Measurements from ENCODE around the gene PKNOX2. TPM values are rescaled to one million over a fixed set of nuclear protein-coding genes. Genes with fewer than 3 reads are reported as not detected.

PKNOX2 gene
- total RNA-seq, 1 donor: under 0.01 TPM

DNA sequence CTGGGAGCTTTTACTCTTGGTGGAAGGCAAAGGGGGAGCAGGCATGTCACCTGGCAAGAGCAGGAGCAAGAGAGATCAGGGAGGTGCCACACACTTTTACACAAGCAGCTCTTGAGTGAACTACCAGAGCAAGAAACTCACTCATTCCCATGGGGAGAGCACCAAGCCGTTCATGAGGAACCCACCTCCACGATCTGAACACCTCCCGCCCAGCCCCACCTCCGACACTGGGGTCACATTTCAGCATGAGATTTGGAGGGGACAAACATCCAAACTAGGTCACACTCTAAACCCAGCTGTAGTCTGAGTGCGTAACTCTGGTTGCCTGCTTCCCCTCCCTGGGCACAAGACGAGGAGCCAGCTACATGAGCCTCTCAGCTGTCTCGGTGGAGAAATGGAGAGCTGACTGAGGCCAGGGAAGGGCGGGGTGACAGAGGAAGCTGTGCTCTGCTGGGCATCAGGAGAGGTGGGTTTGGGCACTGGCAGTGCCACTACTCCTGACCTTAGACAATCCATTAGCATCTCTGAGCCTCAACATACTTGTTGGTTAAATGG, 134.6 kb downstream of the PKNOX2 start:
- TF ChIP-seq, protein P1, sequence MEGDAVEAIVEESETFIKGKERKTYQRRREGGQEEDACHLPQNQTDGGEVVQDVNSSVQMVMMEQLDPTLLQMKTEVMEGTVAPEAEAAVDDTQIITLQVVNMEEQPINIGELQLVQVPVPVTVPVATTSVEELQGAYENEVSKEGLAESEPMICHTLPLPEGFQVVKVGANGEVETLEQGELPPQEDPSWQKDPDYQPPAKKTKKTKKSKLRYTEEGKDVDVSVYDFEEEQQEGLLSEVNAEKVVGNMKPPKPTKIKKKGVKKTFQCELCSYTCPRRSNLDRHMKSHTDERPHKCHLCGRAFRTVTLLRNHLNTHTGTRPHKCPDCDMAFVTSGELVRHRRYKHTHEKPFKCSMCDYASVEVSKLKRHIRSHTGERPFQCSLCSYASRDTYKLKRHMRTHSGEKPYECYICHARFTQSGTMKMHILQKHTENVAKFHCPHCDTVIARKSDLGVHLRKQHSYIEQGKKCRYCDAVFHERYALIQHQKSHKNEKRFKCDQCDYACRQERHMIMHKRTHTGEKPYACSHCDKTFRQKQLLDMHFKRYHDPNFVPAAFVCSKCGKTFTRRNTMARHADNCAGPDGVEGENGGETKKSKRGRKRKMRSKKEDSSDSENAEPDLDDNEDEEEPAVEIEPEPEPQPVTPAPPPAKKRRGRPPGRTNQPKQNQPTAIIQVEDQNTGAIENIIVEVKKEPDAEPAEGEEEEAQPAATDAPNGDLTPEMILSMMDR (IDR thresholded peaks at IDR 0.05; ENCODE audit: extremely low read depth, low read depth, low read length): no peak
- Histone ChIP-seq H4K20me1 (ENCODE audit: insufficient read depth, low read length) (no peaks in the 10 kb centered on the region), H3K9me3 (ENCODE audit: low read depth, low read length) (no peaks in the 10 kb centered on the region), H3K79me2 (ENCODE audit: insufficient read depth, low read length) (no peaks in the 10 kb centered on the region), H3K27me3 (ENCODE audit: insufficient read depth, low read length) (no peaks in the 10 kb centered on the region), H2AFZ (ENCODE audit: low read length) (no peak overlapping the region), H3K27ac (ENCODE audit: low read depth, low read length) (no peak overlapping the region), H3K4me2 (ENCODE audit: insufficient read depth, low read length) (no peak overlapping the region), H3K4me3 (ENCODE audit: insufficient read depth, low read length) (no peak overlapping the region), H3K4me1 (ENCODE audit: insufficient read depth, low read length) (no peaks in the 10 kb centered on the region), H3K36me3 (ENCODE audit: insufficient read depth, low read length) (no peaks in the 10 kb centered on the region)
- DNase-seq (ENCODE audit: insufficient read length, low spot score, missing footprints): no peak

DNA sequence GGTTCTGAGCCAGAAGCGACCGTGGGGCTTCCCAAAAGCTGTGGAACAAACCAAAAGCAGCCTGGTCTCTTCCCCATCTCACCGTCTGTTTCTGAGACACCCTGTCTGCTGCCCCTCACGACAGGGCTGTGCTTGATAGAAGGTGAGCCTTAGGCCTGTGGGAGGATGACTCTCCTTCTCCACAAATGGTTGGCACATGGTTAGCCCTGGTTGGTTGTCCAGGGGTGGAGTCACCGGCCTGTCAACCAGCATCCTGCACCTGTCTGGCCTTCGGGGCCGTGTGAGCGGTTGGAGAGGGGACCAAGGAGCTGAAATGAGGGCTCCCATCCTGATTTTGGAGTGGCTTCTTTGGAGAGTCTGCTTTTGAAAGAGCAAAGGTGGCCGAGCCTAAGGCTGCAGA, 135.3 kb downstream of the PKNOX2 start:
- Histone ChIP-seq H4K20me1 (ENCODE audit: insufficient read depth, low read length) (no peaks in the 10 kb centered on the region), H3K27ac (ENCODE audit: low read depth, low read length) (no peak overlapping the region), H3K79me2 (ENCODE audit: insufficient read depth, low read length) (no peaks in the 10 kb centered on the region), H3K9me3 (ENCODE audit: low read depth, low read length) (no peaks in the 10 kb centered on the region), H3K27me3 (ENCODE audit: insufficient read depth, low read length) (no peaks in the 10 kb centered on the region), H3K36me3 (ENCODE audit: insufficient read depth, low read length) (no peaks in the 10 kb centered on the region), H3K4me3 (ENCODE audit: insufficient read depth, low read length) (no peak overlapping the region), H3K4me1 (ENCODE audit: insufficient read depth, low read length) (no peaks in the 10 kb centered on the region), H2AFZ (ENCODE audit: low read length) (no peak overlapping the region), H3K4me2 (ENCODE audit: insufficient read depth, low read length) (no peak overlapping the region)
- no peak for DNase-seq (ENCODE audit: insufficient read length, low spot score, missing footprints)
- TF ChIP-seq, protein P1 (IDR thresholded peaks at IDR 0.05; ENCODE audit: extremely low read depth, low read depth, low read length): no peak

DNA sequence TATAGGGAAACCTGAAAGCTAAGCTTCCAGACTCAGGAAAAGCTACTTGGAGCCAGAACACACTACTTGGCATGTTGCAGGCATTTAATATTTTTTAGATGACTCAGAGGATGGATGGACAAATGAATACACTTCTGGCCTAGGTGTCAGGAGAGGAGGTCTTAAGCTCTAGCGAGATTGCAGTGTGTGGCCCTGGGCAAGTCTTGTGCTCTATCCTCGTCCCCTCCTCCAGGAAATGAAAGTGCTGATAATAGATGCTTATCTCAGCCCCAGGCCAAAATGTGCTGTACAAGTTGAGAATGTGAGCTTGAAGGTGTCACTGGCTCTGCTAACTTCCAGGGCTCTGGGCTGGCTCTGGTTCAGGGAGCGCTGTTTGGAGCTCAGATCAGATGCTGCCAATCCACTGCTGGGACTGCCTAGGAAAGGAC, 136.3 kb downstream of the PKNOX2 start:
- no peak overlapping the region for H2AFZ ChIP-seq (ENCODE audit: low read length)
- no peak overlapping the region for H3K4me3 ChIP-seq (ENCODE audit: insufficient read depth, low read length)
- no peaks in the 10 kb centered on the region for H4K20me1 ChIP-seq (ENCODE audit: insufficient read depth, low read length)
- no peak overlapping the region for H3K27ac ChIP-seq (ENCODE audit: low read depth, low read length)
- no peaks in the 10 kb centered on the region for H3K79me2 ChIP-seq (ENCODE audit: insufficient read depth, low read length)
- no peaks in the 10 kb centered on the region for H3K9me3 ChIP-seq (ENCODE audit: low read depth, low read length)
- no peaks in the 10 kb centered on the region for H3K36me3 ChIP-seq (ENCODE audit: insufficient read depth, low read length)
- TF ChIP-seq, protein P1 (IDR thresholded peaks at IDR 0.05; ENCODE audit: extremely low read depth, low read depth, low read length): no peak
- no peaks in the 10 kb centered on the region for H3K27me3 ChIP-seq (ENCODE audit: insufficient read depth, low read length)
- H3K4me1 ChIP-seq (ENCODE audit: insufficient read depth, low read length): no peaks in the 10 kb centered on the region
- no peak overlapping the region for H3K4me2 ChIP-seq (ENCODE audit: insufficient read depth, low read length)
- DNase-seq (ENCODE audit: insufficient read length, low spot score, missing footprints): peak; percentile 86

DNA sequence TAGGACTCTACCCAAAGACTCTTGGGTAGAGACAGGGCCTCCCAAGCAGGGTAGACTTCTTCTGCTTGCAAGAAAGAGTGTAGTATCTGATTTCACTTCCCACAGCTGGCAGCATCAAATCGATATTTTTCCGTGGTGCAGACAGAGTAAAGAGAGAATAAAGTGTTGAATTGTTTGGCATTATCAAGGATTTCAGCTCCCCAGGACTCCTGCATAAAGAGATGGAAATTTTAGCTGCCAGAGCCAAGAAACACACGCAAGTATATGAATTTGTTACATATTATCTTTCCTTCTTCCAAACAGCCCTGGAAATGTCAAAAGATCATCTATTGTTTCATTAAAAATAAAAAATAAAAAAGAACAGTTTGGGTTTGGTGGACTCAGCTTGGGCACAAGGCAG, 136.8 kb downstream of the PKNOX2 start:
- Histone ChIP-seq H3K4me3 (ENCODE audit: insufficient read depth, low read length) (no peak overlapping the region), H3K9me3 (ENCODE audit: low read depth, low read length) (no peaks in the 10 kb centered on the region), H3K4me1 (ENCODE audit: insufficient read depth, low read length) (no peaks in the 10 kb centered on the region), H3K4me2 (ENCODE audit: insufficient read depth, low read length) (no peak overlapping the region), H3K27me3 (ENCODE audit: insufficient read depth, low read length) (no peaks in the 10 kb centered on the region), H3K27ac (ENCODE audit: low read depth, low read length) (no peak overlapping the region), H2AFZ (ENCODE audit: low read length) (no peak overlapping the region), H3K36me3 (ENCODE audit: insufficient read depth, low read length) (no peaks in the 10 kb centered on the region), H4K20me1 (ENCODE audit: insufficient read depth, low read length) (no peaks in the 10 kb centered on the region), H3K79me2 (ENCODE audit: insufficient read depth, low read length) (no peaks in the 10 kb centered on the region)
- no peak for DNase-seq (ENCODE audit: insufficient read length, low spot score, missing footprints)
- TF ChIP-seq, protein P1 (IDR thresholded peaks at IDR 0.05; ENCODE audit: extremely low read depth, low read depth, low read length): no peak

All from osteoblast (primary cell).